Trophoblast cell (in vitro differentiated cells and primary cell): ENCODE measurements around the gene ALG1.
"Not testable (repeated sequence)": the region's sequence is repeated elsewhere in the genome, so short reads cannot be mapped to it uniquely, and the experiment has no call there.

ENCODE experiments used
- DNase-seq, 2 donors: peaks; one replicate each; pipeline ENCODE4 v3.0.0-alpha.2; 2016
- H2AFZ ChIP-seq: 2 replicates; pipeline ENCODE4 v1.6.1; 2013; ENCODE audit warnings: low read length, moderate library complexity, mild to moderate bottlenecking; ENCODE audit not compliant: insufficient read depth, poor library complexity
- H2AK5ac ChIP-seq: 2 replicates; pipeline ENCODE4 v1.6.1; 2013; ENCODE audit warnings: mild to moderate bottlenecking, low read length
- H2BK120ac ChIP-seq: 2 replicates; pipeline ENCODE4 v1.6.1; 2013; ENCODE audit warnings: low read length, mild to moderate bottlenecking, moderate library complexity; ENCODE audit not compliant: insufficient read depth, poor library complexity
- H2BK12ac ChIP-seq: 2 replicates; pipeline ENCODE4 v1.6.1; 2013; ENCODE audit warnings: mild to moderate bottlenecking, low read length, moderate library complexity
- H2BK5ac ChIP-seq: 2 replicates; pipeline ENCODE4 v1.6.1; 2013; ENCODE audit warnings: low read length, low read depth, moderate library complexity, mild to moderate bottlenecking; ENCODE audit not compliant: poor library complexity
- H3K14ac ChIP-seq: 2 replicates; pipeline ENCODE4 v1.6.1; 2013; ENCODE audit warnings: mild to moderate bottlenecking, low read length
- H3K18ac ChIP-seq: 2 replicates; pipeline ENCODE4 v1.6.1; 2013; ENCODE audit warnings: mild to moderate bottlenecking, low read length
- H3K23ac ChIP-seq: 2 replicates; pipeline ENCODE4 v1.6.1; 2013; ENCODE audit warnings: low read length
- H3K27ac ChIP-seq: 2 replicates; pipeline ENCODE4 v1.5.1; 2013; ENCODE audit warnings: low read depth, mild to moderate bottlenecking, inconsistent platforms, low read length, moderate library complexity
- H3K27me3 ChIP-seq: 2 replicates; pipeline ENCODE4 v1.6.1; 2013; ENCODE audit warnings: inconsistent platforms, mild to moderate bottlenecking, low read length, moderate library complexity; ENCODE audit not compliant: insufficient read depth
- H3K36me3 ChIP-seq, 2 experiments: 1 replicate in 1 of 2; 2 replicates in 1 of 2; pipeline ENCODE4 v1.6.1; 2013; ENCODE audit warnings: low read length in 2 of 2, mild to moderate bottlenecking in 2 of 2, moderate library complexity in 1 of 2; ENCODE audit not compliant: insufficient read depth in 2 of 2, control insufficient read depth in 1 of 2
- H3K4ac ChIP-seq: 2 replicates; pipeline ENCODE4 v1.6.1; 2013; ENCODE audit warnings: low read depth, mild to moderate bottlenecking, low read length, moderate library complexity
- H3K4me1 ChIP-seq, 2 experiments: 1 replicate in 1 of 2; 2 replicates in 1 of 2; pipeline ENCODE4 v1.6.1; 2013; ENCODE audit warnings: low read length in 2 of 2, mild to moderate bottlenecking in 2 of 2, moderate library complexity in 1 of 2; ENCODE audit not compliant: insufficient read depth in 2 of 2, control insufficient read depth in 1 of 2
- H3K4me2 ChIP-seq: 2 replicates; pipeline ENCODE4 v1.6.1; 2013; ENCODE audit warnings: inconsistent platforms, mild to moderate bottlenecking, low read length, moderate library complexity
- H3K4me3 ChIP-seq: 2 replicates; pipeline ENCODE4 v1.5.1; 2013; ENCODE audit warnings: mild to moderate bottlenecking, low read depth, low read length, inconsistent platforms
- H3K79me1 ChIP-seq: one replicate; pipeline ENCODE4 v1.6.1; 2013; ENCODE audit warnings: low read length
- H3K79me2 ChIP-seq: 2 replicates; pipeline ENCODE4 v1.6.1; 2013; ENCODE audit warnings: low read length, mild to moderate bottlenecking; ENCODE audit not compliant: control insufficient read depth, insufficient read depth, poor library complexity
- H3K9ac ChIP-seq: 2 replicates; pipeline ENCODE4 v1.6.1; 2013; ENCODE audit warnings: mild to moderate bottlenecking, low read length
- H3K9me3 ChIP-seq: 2 replicates; pipeline ENCODE4 v1.6.1; 2013; ENCODE audit warnings: low read depth, mild to moderate bottlenecking, control low read depth, inconsistent platforms, low read length; ENCODE audit not compliant: insufficient read depth
- H4K12ac ChIP-seq: 2 replicates; pipeline ENCODE4 v1.6.1; 2013; ENCODE audit warnings: low read depth, mild to moderate bottlenecking, low read length, moderate library complexity
- H4K8ac ChIP-seq: 2 replicates; pipeline ENCODE4 v1.6.1; 2013; ENCODE audit warnings: low read depth, mild to moderate bottlenecking, low read length, moderate library complexity
- H4K91ac ChIP-seq: one replicate; pipeline ENCODE4 v1.6.1; 2013; ENCODE audit warnings: low read depth, mild to moderate bottlenecking, low read length, moderate library complexity
- WGBS: extraction: QIAGEN DNeasy Blood & Tissue Kit; methylation state at CpG from one replicate; pipeline ENCODE4 v1.1.7; 2013; ENCODE audit warnings: missing lambda C conversion rate; ENCODE audit not compliant: insufficient read length, insufficient coverage; ENCODE audit errors: extremely low coverage; 5-methylcytosine and 5-hydroxymethylcytosine counted together

The ALG1 gene

GRCh38 chr16:5090592-5090991 lies 18.9 kb downstream of the ALG1 start:
- H3K9ac ChIP-seq, H2BK120ac ChIP-seq, H3K4ac ChIP-seq, H3K9me3 ChIP-seq, H3K4me2 ChIP-seq, H2AK5ac ChIP-seq, H3K79me2 ChIP-seq, H3K14ac ChIP-seq, H3K4me3 ChIP-seq, H2BK12ac ChIP-seq, H4K91ac ChIP-seq, H4K12ac ChIP-seq, H2AFZ ChIP-seq, H3K27ac ChIP-seq, H4K8ac ChIP-seq, H3K23ac ChIP-seq, H3K79me1 ChIP-seq, H3K27me3 ChIP-seq, H2BK5ac ChIP-seq, H3K4me1 ChIP-seq, H3K18ac ChIP-seq: not testable (repeated sequence)
- DNase-seq = peak in 1 of 2 donors; percentile 14
- peaks cover 16 to 19% of the 10 kb centered on the region in 2 experiments for H3K36me3 ChIP-seq
- WGBS = no CpG with 5 or more reads among the region's 9 CpGs

- H3K27me3 ChIP-seq, H3K9me3 ChIP-seq, H2AFZ ChIP-seq, H3K9ac ChIP-seq, H2BK120ac ChIP-seq, H4K91ac ChIP-seq, H3K14ac ChIP-seq, H3K18ac ChIP-seq, H3K4me3 ChIP-seq, H2BK5ac ChIP-seq, H3K79me1 ChIP-seq, H3K27ac ChIP-seq, H2AK5ac ChIP-seq, H4K8ac ChIP-seq, H4K12ac ChIP-seq, H3K4ac ChIP-seq, H3K23ac ChIP-seq, H3K4me1 ChIP-seq, H2BK12ac ChIP-seq, DNase-seq, H3K79me2 ChIP-seq, H3K4me2 ChIP-seq: not testable (repeated sequence)
- peaks cover 11 to 14% of the 10 kb centered on the region in 2 experiments for H3K36me3 ChIP-seq
- WGBS = no CpG with 5 or more reads among the region's 9 CpGs
Observed at GRCh38 chr16:5093081-5093480, 21.4 kb downstream of the ALG1 start.

GRCh38 chr16:5093746-5094145 lies 22.1 kb downstream of the ALG1 start:
- H4K8ac ChIP-seq, H4K91ac ChIP-seq, H3K27ac ChIP-seq, H3K4me3 ChIP-seq, H3K27me3 ChIP-seq, H2BK120ac ChIP-seq, H3K79me2 ChIP-seq, H3K4me2 ChIP-seq, H2AFZ ChIP-seq, H3K4me1 ChIP-seq, H3K18ac ChIP-seq, H3K36me3 ChIP-seq, H2BK12ac ChIP-seq, H3K9me3 ChIP-seq, H4K12ac ChIP-seq, H3K4ac ChIP-seq, H3K14ac ChIP-seq, H3K79me1 ChIP-seq, H2AK5ac ChIP-seq, H3K9ac ChIP-seq, H2BK5ac ChIP-seq, H3K23ac ChIP-seq, DNase-seq: not testable (repeated sequence)
- WGBS = no CpG with 5 or more reads among the region's 11 CpGs

GRCh38 chr16:5095145-5095830 lies 23.6 kb downstream of the ALG1 start:
- H2BK5ac ChIP-seq, H3K9me3 ChIP-seq, H4K91ac ChIP-seq, H3K9ac ChIP-seq, H3K79me2 ChIP-seq, H3K18ac ChIP-seq, H3K23ac ChIP-seq, H3K4ac ChIP-seq, H3K14ac ChIP-seq, H4K8ac ChIP-seq, H2BK120ac ChIP-seq, H2BK12ac ChIP-seq, H3K36me3 ChIP-seq, H3K4me2 ChIP-seq, H4K12ac ChIP-seq, H2AK5ac ChIP-seq, H3K27me3 ChIP-seq, DNase-seq, H3K79me1 ChIP-seq, H3K4me1 ChIP-seq, H2AFZ ChIP-seq, H3K27ac ChIP-seq, H3K4me3 ChIP-seq: not testable (repeated sequence)
- no CpG with 5 or more reads among the region's 11 CpGs for WGBS
